Right lobe of liver (tissue), 4 donors: Measurements from ENCODE around the gene PLBD1.

ENCODE experiments used
- CTCF ChIP-seq, 4 donors: fragments of 200-600 bp in 3 of 4; fragments of 450-650 bp in 1 of 4; IDR thresholded peaks; one replicate each; pipeline versions ENCODE4 v1.5.1 to v1.8.0; 2016 to 2022; ENCODE audit warnings: antibody characterized with exemption in 4 of 4, mild to moderate bottlenecking in 2 of 4
- POLR2A ChIP-seq: fragments of 450-650 bp; IDR thresholded peaks from one replicate; pipeline ENCODE4 v1.6.1; 2017; ENCODE audit warnings: antibody characterized with exemption, mild to moderate bottlenecking
- donor health status: DM: no; HTN: no; CAD: no.
- donor health status: DM: no; HTN: no; CAD: no.
- donor health status: DM: no; HTN: yes; CAD: no.

DNA sequence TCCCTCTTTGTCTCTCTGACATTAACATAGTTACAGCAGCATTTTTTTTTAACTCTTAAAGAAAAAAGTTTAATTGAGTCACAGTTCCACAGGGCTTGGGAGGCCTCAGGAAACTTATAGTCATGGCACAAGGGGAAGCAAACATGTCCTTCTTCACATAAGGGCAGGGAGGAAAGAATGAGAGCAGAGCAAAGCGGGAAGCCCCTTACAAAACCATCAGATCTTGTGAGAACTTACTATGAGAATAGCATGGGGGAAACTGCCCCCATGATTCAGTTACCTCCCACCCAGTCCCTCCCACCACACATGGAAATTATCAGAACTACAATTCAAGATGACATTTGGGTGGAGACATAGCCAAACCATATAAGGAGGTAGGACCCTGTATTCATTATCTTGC is 96.2 kb downstream of the PLBD1 start:
- no peak for TF ChIP-seq CTCF (IDR thresholded peaks at IDR 0.05)
- no peak for TF ChIP-seq POLR2A
